Neural cell (in vitro differentiated cells): ENCODE measurements around the gene RIMS1. TPM values are rescaled to one million over a fixed set of nuclear protein-coding genes. Genes with fewer than 3 reads are reported as not detected.

ENCODE experiments used
- H2AFZ ChIP-seq: fragments of 200-600, 300-800 bp; sonication (generic), shearing (Covaris generic); 2 replicates; pipeline ENCODE4 v1.6.0; 2014; ENCODE audit warnings: low read depth, mild to moderate bottlenecking, antibody characterized with exemption, low read length, moderate library complexity
- H3F3A ChIP-seq: fragments of 200-600 bp; shearing (Covaris generic); 2 replicates; pipeline ENCODE4 v1.6.1; 2016; ENCODE audit warnings: mild to moderate bottlenecking, moderate library complexity, mixed read lengths, antibody characterized with exemption, low read length; ENCODE audit not compliant: insufficient read depth, poor library complexity, severe bottlenecking
- H3K27ac ChIP-seq: fragments of 200-600, 300-800 bp; sonication (generic), shearing (Covaris generic); 2 replicates; pipeline ENCODE4 v1.5.1; 2014; ENCODE audit warnings: mild to moderate bottlenecking, low read length, moderate library complexity
- H3K27me3 ChIP-seq: fragments of 300-800, 200-600 bp; sonication (generic), shearing (Covaris generic); 2 replicates; pipeline ENCODE4 v1.6.0; 2014; ENCODE audit warnings: mild to moderate bottlenecking, low read depth, low read length, moderate library complexity; ENCODE audit not compliant: insufficient read depth
- H3K36me3 ChIP-seq: fragments of 300-800, 200-600 bp; sonication (generic), shearing (Covaris generic); 2 replicates; pipeline ENCODE4 v1.5.1; 2014; ENCODE audit warnings: mild to moderate bottlenecking, antibody characterized with exemption, low read length, moderate library complexity; ENCODE audit not compliant: insufficient read depth
- H3K4me2 ChIP-seq: fragments of 300-800, 200-600 bp; sonication (generic), shearing (Covaris generic); 2 replicates; pipeline ENCODE4 v1.6.0; 2014; ENCODE audit warnings: mild to moderate bottlenecking, low read length
- H3K4me3 ChIP-seq: fragments of 300-800, 200-600 bp; sonication (generic), shearing (Covaris generic); 2 replicates; pipeline ENCODE4 v1.5.1; 2014; ENCODE audit warnings: mild to moderate bottlenecking, low read length, moderate library complexity
- H3K79me2 ChIP-seq: fragments of 200-600 bp; shearing (Covaris generic); replicated peaks from 2 replicates; pipeline ENCODE4 v1.6.0; 2014; ENCODE audit warnings: mild to moderate bottlenecking, low read length, moderate library complexity; ENCODE audit not compliant: insufficient read depth
- H3K9ac ChIP-seq: fragments of 300-800, 200-600 bp; sonication (generic), shearing (Covaris generic); 2 replicates; pipeline ENCODE4 v1.6.1; 2016; ENCODE audit warnings: mild to moderate bottlenecking, low read length, mixed read lengths
- H3K9me2 ChIP-seq: fragments of 200-600 bp; shearing (Covaris generic); 2 replicates; pipeline ENCODE4 v1.6.1; 2016; ENCODE audit warnings: mild to moderate bottlenecking, low read length, mixed read lengths; ENCODE audit not compliant: insufficient read depth
- H3K9me3 ChIP-seq: fragments of 200-600, 300-800 bp; sonication (generic), shearing (Covaris generic); 2 replicates; pipeline ENCODE4 v1.6.1; 2016; ENCODE audit warnings: mild to moderate bottlenecking, mixed run types, low read length, moderate library complexity, mixed read lengths
- H4K20me1 ChIP-seq: fragments of 200-600 bp; shearing (Covaris generic); 2 replicates; pipeline ENCODE4 v1.6.1; 2016; ENCODE audit warnings: mild to moderate bottlenecking, mixed run types; ENCODE audit not compliant: insufficient read depth
- EP300 ChIP-seq: fragments of 450-650 bp; conservative IDR thresholded peaks from 2 replicates; pipeline ENCODE4 v1.6.1; 2014; ENCODE audit warnings: antibody characterized with exemption, mild to moderate bottlenecking, moderate library complexity; ENCODE audit not compliant: poor library complexity, severe bottlenecking
- EZH2 ChIP-seq: fragments of 200-600, 300-800 bp; shearing (Covaris generic), sonication (generic); IDR thresholded peaks from 2 replicates; pipeline ENCODE4 v1.6.1; 2014; ENCODE audit warnings: antibody characterized with exemption, low read length, borderline replicate concordance, mild to moderate bottlenecking; ENCODE audit not compliant: insufficient read depth, poor library complexity, severe bottlenecking
- MXI1 ChIP-seq: fragments of 450-650 bp; conservative IDR thresholded peaks from 2 replicates; pipeline ENCODE4 v1.6.1; 2014; ENCODE audit warnings: antibody characterized with exemption, mild to moderate bottlenecking; ENCODE audit not compliant: poor library complexity, severe bottlenecking
- POLR2AphosphoS5 ChIP-seq: IDR thresholded peaks from 2 replicates; pipeline ENCODE4 v1.6.1; 2012
- RAD21 ChIP-seq: fragments of 450-650 bp; conservative IDR thresholded peaks from 2 replicates; pipeline ENCODE4 v1.6.1; 2014; ENCODE audit warnings: antibody characterized with exemption, mild to moderate bottlenecking, moderate library complexity
- SMC3 ChIP-seq: fragments of 450-650 bp; conservative IDR thresholded peaks from 2 replicates; pipeline ENCODE4 v1.6.1; 2014; ENCODE audit warnings: antibody characterized with exemption, mild to moderate bottlenecking, moderate library complexity; ENCODE audit not compliant: poor library complexity
- TAF1 ChIP-seq: IDR thresholded peaks from 2 replicates; pipeline ENCODE4 v1.6.1; 2012; ENCODE audit warnings: low read depth
- polyA plus RNA-seq: library from polyadenylated mRNA; depleted of rRNA; stranded (reverse); fragments of >200 nt; gene quantifications from 2 replicates; pipeline ENCODE4 v1.2.3, GENCODE V29; 2014
- TF ChIP-seq, protein P1 (sequence below): IDR thresholded peaks from 2 replicates; pipeline ENCODE4 v1.6.1; 2012; ENCODE audit warnings: borderline replicate concordance

RIMS1 gene
- polyA plus RNA-seq, 1 donor from 2014 or later: 17.8 TPM

DNA sequence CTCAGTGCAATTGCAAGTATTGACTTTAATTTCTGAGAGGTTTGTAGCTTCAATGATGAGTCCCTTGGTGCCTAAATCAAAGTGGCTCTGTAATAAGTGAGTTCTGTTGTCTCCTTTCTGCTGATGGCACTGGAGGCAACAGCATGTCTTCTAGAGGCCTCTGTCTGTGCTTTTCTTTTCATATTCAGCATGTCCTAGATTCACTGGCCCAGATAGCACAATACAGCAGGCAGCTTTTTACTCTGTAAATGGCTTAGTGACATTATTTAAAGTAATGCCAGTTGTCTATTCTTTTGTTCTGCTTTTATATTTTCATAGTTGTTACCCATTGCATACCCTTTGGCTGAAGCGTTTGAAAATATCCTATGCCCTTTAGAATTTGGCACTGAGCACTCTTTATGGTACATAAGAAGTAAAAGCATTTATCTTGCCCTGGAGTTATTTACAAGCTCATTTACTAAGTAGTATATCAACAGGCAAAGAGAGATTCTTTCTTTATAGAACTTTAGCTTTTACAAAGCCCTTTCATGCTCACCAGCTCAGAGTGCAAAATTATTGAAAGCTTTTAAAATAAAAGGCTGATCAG is 464.0 kb downstream of the RIMS1 start:
- no peak overlapping the region for H2AFZ ChIP-seq

GRCh38 chr6:72363844-72364740 is 477.7 kb downstream of the RIMS1 start:
- Histone ChIP-seq H3K9me2 (no peaks in the 10 kb centered on the region), H3K4me2 (no peak overlapping the region), H3K79me2 (no peaks in the 10 kb centered on the region), H3K36me3 (no peaks in the 10 kb centered on the region), H2AFZ (no peak overlapping the region), H3K4me3 (no peak overlapping the region), H3K9me3 (no peaks in the 10 kb centered on the region), H4K20me1 (no peaks in the 10 kb centered on the region), H3K27me3 (no peaks in the 10 kb centered on the region), H3F3A (no peaks in the 10 kb centered on the region), H3K9ac (no peak overlapping the region), H3K27ac (no peak overlapping the region)
- TF ChIP-seq, protein P1, sequence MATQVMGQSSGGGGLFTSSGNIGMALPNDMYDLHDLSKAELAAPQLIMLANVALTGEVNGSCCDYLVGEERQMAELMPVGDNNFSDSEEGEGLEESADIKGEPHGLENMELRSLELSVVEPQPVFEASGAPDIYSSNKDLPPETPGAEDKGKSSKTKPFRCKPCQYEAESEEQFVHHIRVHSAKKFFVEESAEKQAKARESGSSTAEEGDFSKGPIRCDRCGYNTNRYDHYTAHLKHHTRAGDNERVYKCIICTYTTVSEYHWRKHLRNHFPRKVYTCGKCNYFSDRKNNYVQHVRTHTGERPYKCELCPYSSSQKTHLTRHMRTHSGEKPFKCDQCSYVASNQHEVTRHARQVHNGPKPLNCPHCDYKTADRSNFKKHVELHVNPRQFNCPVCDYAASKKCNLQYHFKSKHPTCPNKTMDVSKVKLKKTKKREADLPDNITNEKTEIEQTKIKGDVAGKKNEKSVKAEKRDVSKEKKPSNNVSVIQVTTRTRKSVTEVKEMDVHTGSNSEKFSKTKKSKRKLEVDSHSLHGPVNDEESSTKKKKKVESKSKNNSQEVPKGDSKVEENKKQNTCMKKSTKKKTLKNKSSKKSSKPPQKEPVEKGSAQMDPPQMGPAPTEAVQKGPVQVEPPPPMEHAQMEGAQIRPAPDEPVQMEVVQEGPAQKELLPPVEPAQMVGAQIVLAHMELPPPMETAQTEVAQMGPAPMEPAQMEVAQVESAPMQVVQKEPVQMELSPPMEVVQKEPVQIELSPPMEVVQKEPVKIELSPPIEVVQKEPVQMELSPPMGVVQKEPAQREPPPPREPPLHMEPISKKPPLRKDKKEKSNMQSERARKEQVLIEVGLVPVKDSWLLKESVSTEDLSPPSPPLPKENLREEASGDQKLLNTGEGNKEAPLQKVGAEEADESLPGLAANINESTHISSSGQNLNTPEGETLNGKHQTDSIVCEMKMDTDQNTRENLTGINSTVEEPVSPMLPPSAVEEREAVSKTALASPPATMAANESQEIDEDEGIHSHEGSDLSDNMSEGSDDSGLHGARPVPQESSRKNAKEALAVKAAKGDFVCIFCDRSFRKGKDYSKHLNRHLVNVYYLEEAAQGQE: no peak
- no peak for TF ChIP-seq EP300
- no peak for TF ChIP-seq TAF1
- no peak for TF ChIP-seq RAD21
- TF ChIP-seq MXI1: no peak
- no peak for TF ChIP-seq EZH2
- TF ChIP-seq POLR2AphosphoS5: no peak

More for the DNA sequence above, 464.0 kb downstream of the RIMS1 start:
- Histone ChIP-seq H4K20me1 (no peaks in the 10 kb centered on the region), H3K27ac (no peak overlapping the region), H3K9me2 (no peaks in the 10 kb centered on the region), H3K79me2 (no peaks in the 10 kb centered on the region), H3K4me3 (no peak overlapping the region), H3K27me3 (no peaks in the 10 kb centered on the region), H3K9ac (no peak overlapping the region), H3K9me3 (no peaks in the 10 kb centered on the region), H3K4me2 (no peak overlapping the region), H3K36me3 (no peaks in the 10 kb centered on the region), H3F3A (no peaks in the 10 kb centered on the region)
- TF ChIP-seq SMC3: no peak
- TF ChIP-seq POLR2AphosphoS5: no peak
- no peak for TF ChIP-seq RAD21
- TF ChIP-seq, protein P1: no peak
- no peak for TF ChIP-seq TAF1
- TF ChIP-seq EZH2: no peak
- TF ChIP-seq EP300: no peak
